Endothelial cell (in vitro differentiated cells): Measurements from ENCODE around the gene TSPAN9. TPM values are rescaled to one million over a fixed set of nuclear protein-coding genes. Genes with fewer than 3 reads are reported as not detected.

ENCODE experiments used
- DNase-seq: peaks from one replicate; pipeline ENCODE4 v3.0.0; 2021; ENCODE audit warnings: low spot score
- H3K27ac Mint-ChIP-seq: one replicate; pipeline ENCODE4 v1.8.0; 2021; ENCODE audit warnings: mixed read lengths, inconsistent platforms; ENCODE audit not compliant: unreplicated experiment
- H3K27me3 Mint-ChIP-seq: one replicate; pipeline ENCODE4 v1.8.0; 2021; ENCODE audit warnings: mild to moderate bottlenecking, moderate library complexity, mixed read lengths, inconsistent platforms; ENCODE audit not compliant: unreplicated experiment
- H3K36me3 Mint-ChIP-seq: one replicate; pipeline ENCODE4 v1.8.0; 2021; ENCODE audit warnings: mild to moderate bottlenecking, low read depth, mixed read lengths, inconsistent platforms; ENCODE audit not compliant: unreplicated experiment
- H3K4me1 Mint-ChIP-seq: one replicate; pipeline ENCODE4 v1.8.0; 2021; ENCODE audit warnings: mild to moderate bottlenecking, mixed read lengths, inconsistent platforms; ENCODE audit not compliant: unreplicated experiment
- H3K4me3 Mint-ChIP-seq: one replicate; pipeline ENCODE4 v1.8.0; 2021; ENCODE audit warnings: mild to moderate bottlenecking, mixed read lengths, inconsistent platforms; ENCODE audit not compliant: unreplicated experiment
- H3K9me3 Mint-ChIP-seq: one replicate; pipeline ENCODE4 v1.8.0; 2021; ENCODE audit warnings: mixed read lengths, inconsistent platforms; ENCODE audit not compliant: unreplicated experiment
- total RNA-seq: library from RNA; stranded (reverse); fragmentation: NEBNext Ultra II Directional; extraction: Animal tissue kit (Norgen Biotek cat#: 25700); gene quantifications from one replicate; pipeline ENCODE4 v1.2.1, GENCODE V29; 2021; ENCODE audit not compliant: unreplicated experiment
- TF ChIP-seq, protein P1 (sequence below): fragments of 200-600 bp; sonication (generic); IDR thresholded peaks from one replicate; pipeline ENCODE4 v1.5.0; 2021; ENCODE audit warnings: antibody characterized with exemption; ENCODE audit not compliant: unreplicated experiment

TSPAN9 gene
- total RNA-seq, 1 donor from 2014 or later: 116 TPM

DNA sequence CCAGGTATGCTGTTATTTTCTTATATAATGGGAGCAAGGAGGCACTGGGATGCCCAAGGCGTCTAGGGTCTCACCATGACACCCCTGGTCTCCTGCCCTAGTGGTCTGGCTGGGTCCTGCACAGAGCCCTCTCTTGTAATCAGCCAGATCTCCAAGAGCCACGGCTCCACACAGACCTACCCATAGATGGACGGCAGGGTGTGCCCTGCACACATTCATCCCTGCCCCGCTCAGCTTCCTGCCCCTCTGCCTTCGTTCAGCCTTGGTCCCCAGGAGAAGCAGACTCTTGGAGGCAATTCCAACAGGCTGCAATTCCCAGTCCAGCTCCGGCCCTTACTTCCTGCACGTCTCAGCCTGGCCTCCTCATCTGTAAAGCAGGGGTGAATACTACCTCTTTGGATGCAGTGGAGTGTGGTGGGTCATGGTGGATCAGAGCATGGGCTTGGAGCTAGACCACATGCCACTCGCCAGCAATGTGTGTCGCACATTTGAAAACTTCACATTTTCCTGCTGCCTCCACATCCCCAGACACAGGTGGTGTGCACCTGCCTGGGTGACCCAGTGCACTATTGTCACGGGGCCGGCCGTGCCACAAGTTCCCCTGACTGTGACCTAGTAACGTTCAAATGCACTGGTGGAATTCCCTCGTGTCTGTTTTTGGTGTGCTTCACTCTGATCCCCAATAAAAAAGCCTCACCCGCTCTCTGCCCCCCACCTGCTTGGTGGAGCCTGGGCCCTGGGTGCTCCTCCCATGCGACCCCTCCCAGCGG lies 242.7 kb downstream of the TSPAN9 start:
- Mint-ChIP-seq H3K4me3 (no peak overlapping the region), H3K27me3 (peaks cover 3% of the 10 kb centered on the region), H3K36me3 (no peaks in the 10 kb centered on the region), H3K9me3 (no peaks in the 10 kb centered on the region), H3K27ac (no peak overlapping the region), H3K4me1 (peaks cover 9% of the 10 kb centered on the region)
- TF ChIP-seq, protein P1, sequence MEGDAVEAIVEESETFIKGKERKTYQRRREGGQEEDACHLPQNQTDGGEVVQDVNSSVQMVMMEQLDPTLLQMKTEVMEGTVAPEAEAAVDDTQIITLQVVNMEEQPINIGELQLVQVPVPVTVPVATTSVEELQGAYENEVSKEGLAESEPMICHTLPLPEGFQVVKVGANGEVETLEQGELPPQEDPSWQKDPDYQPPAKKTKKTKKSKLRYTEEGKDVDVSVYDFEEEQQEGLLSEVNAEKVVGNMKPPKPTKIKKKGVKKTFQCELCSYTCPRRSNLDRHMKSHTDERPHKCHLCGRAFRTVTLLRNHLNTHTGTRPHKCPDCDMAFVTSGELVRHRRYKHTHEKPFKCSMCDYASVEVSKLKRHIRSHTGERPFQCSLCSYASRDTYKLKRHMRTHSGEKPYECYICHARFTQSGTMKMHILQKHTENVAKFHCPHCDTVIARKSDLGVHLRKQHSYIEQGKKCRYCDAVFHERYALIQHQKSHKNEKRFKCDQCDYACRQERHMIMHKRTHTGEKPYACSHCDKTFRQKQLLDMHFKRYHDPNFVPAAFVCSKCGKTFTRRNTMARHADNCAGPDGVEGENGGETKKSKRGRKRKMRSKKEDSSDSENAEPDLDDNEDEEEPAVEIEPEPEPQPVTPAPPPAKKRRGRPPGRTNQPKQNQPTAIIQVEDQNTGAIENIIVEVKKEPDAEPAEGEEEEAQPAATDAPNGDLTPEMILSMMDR: no peak
- no peak for DNase-seq

DNA sequence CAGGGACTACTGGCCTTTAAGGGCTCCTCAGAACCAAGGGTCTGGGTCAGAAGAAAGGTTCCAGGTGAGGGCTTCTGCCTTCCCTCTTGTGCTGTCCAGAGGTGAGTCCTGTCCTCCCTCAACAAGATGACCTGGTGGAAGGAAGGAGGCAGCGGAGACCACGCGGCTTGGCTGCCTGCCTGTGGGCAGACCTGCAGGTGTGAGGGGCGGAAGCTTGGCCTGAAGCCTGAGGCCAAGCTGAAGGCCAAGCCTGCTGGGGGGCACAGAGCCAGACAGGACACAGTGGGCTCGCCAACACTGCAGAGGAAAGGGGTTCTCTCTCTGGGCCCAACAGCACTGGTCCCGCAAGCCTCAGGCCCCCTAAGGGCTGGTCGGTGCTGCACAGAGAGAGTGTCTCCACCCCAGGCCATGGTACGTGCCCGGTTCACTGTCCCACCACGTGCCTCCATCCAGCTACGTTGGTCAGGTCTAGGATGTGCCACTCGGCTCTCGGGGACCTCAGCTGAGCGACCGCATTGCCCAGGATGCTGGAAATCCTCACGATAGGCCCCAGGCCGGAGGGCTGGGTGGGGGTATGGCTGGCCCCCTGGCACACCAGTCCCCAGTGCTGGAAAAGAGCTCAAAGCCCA lies 243.8 kb downstream of the TSPAN9 start:
- no peak overlapping the region for H3K27ac Mint-ChIP-seq

DNA sequence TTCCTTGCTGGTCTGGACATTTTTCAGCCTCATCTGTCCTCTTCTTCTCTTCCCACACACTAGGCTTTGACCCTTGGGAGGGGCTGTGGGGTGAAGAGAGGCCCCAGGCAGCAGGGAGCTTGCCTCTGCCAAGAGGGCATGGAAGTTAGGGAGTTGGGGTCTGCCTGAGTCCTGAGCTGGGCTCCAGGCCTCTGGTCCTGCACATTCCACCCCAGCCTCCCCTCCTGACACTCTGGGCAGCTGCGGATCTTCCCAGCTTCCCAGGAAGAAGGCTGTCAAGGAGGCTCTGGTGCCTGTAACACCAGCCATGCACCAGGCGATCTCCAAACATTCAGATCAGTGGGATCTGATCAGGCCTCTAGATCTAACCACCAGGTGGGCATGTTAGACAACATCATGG lies 244.7 kb downstream of the TSPAN9 start:
- Mint-ChIP-seq H3K9me3 (no peaks in the 10 kb centered on the region), H3K27me3 (peaks cover 3% of the 10 kb centered on the region), H3K4me3 (no peak overlapping the region), H3K4me1 (peaks cover 2% of the 10 kb centered on the region), H3K36me3 (no peaks in the 10 kb centered on the region), H3K27ac (no peak overlapping the region)
- TF ChIP-seq, protein P1: no peak
- no peak for DNase-seq

More for the DNA sequence above, 243.8 kb downstream of the TSPAN9 start:
- Mint-ChIP-seq H3K9me3 (no peaks in the 10 kb centered on the region), H3K4me1 (peaks cover 2% of the 10 kb centered on the region), H3K4me3 (no peak overlapping the region), H3K36me3 (no peaks in the 10 kb centered on the region), H3K27me3 (peaks cover 3% of the 10 kb centered on the region)
- TF ChIP-seq, protein P1: no peak
- DNase-seq: no peak

DNA sequence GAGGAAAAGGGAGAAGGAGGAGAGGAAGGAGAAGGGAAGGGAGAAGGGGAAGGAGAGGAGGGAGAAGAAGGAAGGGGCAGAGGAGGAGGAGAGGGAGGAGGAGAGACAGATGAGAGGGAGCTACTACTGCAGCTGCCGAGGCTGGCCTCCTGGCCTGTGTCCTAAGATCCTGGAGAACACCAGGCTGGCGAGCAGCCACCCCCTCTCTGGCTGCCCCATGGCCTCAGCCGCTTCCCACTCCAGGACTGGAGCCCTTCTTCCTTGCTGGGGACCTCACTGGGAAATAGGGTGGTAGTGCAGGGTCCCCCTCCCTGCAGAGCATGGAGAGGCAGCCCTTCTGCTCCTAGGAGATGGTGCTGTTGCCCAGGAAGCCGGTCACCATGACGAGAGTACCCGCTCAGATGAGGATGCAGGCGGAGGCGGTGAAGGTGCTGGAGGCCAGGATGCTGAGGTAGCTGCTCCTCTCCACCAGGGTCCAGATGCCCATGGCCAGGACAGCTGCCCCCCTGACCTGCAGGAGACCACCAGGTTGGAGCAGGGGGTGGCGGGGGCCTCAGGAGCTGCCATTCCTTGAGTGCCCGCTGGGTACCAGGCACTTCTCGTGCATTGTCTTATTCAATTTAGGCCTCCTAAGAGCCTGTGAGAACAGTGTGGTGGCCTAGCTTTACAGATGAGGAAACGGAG lies 246.0 kb downstream of the TSPAN9 start:
- Mint-ChIP-seq H3K4me1 (peaks cover 2% of the 10 kb centered on the region), H3K36me3 (no peaks in the 10 kb centered on the region), H3K27me3 (peaks cover 3% of the 10 kb centered on the region), H3K27ac (no peak overlapping the region), H3K9me3 (no peaks in the 10 kb centered on the region), H3K4me3 (no peak overlapping the region)
- TF ChIP-seq, protein P1: no peak
- DNase-seq: no peak
